GM21717 (cell line): ENCODE measurements around the gene RNF38.
"Not testable (repeated sequence)": the region's sequence is repeated elsewhere in the genome, so short reads cannot be mapped to it uniquely, and the experiment has no call there.

Source experiments
- ATAC-seq: cut with Tn5 transposase; IDR thresholded peaks from one replicate; pipeline ENCODE4 v1.9.1; 2021; ENCODE audit warnings: mild to moderate bottlenecking, moderate library complexity; ENCODE audit not compliant: unreplicated experiment

RNF38 gene

DNA sequence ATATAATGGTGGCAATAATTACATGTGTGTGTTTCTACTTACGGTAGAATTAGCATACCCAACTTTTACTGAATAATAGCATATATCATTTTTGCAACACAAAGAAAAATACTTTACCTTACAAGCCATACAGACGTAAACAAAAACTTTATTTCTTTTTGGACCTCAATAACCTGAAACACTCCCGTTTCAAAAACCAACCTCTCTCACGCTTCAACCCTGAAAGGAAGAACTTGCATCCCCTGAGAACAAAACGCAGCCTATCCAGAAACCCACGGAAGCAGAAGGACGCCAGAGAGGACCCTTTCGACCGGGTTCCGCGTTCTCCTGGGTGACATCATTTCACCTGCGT lies at the start of gene RNF38:
Gene RNF38 (minus strand): TSS at position 290 of the 352 bp plus-strand sequence. CDS start 161 bp downstream, at position 129.
- no peak for ATAC-seq

DNA sequence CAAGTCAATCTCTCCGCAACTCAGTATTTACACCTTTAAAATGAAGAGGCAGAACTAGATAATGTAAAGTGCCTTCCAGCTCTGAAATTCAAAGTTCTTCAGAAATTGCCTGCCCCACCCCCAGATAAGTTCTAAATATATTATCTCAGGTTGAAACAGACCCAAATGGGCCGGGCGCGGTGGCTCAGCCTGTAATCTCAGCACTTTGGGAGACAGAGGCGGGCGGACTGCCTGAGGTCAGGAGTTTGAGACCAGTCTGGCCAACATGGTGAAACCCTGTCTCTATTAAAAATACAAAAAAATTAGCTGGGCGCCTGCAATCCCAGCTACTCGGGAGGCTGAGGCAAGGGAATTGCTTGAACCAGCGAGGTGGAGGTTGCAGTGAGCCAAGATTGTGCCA lies 48.5 kb upstream of the RNF38 start:
- ATAC-seq = not testable (repeated sequence)

DNA sequence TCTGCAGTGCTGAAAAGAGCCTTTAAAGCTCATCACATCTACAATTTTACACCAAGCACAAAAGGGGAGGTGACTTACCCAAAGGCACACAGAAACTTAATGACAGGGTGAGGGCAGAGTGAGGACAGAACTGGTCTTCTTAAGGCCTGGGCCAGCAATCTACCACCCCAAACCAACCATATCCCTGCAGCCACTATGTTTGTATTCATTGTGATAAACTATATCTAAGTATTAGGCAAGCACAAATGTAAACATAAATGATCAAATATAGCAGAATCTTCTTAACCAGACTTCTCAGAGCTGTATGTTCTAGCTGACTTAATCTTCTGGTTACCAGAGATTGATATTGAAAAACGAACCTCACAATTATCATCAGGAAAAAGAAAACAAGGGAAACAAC lies 47.9 kb upstream of the RNF38 start:
- ATAC-seq = no peak

DNA sequence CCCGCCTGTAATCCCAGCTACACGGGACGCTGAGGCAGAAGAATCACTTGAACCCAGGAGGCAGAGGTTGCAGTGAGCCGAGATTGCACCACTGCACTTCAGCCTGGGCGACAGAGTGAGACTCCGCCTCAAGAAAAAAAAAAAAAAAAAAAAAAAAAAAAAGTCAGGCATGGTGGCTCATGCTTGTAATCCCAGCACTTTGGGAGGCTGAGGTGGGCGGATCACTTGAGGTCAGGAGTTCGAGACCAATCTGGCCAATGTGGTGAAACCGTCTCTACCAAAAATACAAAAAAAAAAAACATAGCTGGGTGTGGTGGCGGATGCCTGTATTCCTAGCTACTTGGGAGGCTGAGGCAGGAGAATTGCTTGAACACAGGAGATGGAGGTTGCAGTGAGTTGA lies 46.6 kb upstream of the RNF38 start:
- not testable (repeated sequence) for ATAC-seq

DNA sequence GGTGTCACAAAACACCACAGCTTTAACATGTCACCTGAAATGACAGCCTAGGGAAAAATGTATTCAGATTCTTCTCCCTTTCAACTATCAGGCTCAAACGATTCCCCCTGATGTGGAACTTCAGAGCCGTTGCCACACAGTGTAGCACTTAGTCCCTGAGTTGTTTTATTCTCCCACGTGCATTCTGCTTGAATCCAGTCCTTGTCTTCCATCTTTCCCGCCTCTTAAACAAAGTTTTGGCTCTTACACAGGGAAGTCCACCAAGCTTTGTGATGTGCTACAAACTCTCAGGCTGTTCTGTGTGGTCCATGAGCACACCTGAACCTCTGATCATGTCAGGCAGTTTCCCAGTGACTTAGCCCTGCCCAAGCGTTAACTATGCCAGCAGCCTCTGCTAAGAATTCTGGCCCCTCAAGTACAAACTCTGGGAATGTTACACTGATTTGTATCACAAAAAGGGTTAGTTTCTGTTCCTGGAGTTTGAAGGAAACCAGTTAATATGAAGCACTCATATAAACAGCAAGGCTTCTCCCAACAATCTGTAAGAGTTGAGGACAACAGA lies 45.8 kb upstream of the RNF38 start:
- ATAC-seq = no peak

DNA sequence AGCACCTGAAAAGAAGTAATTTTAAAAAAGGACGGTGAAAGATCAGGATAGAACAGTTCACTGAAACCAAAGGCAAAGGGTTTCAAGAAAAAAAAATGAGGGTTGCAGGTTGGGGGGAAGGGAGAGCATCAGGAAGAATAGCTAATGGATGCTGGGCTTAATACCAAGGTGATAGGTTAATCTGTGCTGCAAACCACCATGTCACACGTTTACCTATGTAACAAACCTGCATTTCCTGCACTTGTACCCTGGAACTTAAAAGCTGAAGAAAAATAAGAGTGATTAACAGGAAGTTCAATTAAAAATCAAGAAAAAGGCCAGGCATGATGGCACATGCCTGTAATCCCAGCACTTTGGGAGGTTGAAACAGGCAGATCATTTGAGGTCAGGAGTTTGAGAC lies 44.1 kb upstream of the RNF38 start:
- no peak for ATAC-seq

DNA sequence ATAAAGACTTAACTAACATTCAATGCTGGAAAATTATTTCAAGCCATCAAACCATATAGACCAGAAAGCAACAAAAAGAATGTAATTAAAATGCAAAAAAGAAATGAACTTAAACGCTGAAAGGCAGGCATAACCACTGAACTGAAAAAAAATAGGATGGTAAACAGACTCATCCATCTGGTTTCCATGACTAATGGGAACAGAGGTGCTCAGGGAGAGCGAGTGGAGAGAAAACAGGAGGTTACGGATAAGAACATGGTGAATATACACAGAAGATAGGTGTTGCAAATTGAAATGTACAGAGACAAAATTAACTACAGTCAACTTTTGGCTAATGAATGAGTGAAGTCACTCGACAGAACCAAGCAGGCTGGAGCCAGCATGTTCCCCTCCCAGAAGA lies 43.5 kb upstream of the RNF38 start:
- ATAC-seq = no peak

DNA sequence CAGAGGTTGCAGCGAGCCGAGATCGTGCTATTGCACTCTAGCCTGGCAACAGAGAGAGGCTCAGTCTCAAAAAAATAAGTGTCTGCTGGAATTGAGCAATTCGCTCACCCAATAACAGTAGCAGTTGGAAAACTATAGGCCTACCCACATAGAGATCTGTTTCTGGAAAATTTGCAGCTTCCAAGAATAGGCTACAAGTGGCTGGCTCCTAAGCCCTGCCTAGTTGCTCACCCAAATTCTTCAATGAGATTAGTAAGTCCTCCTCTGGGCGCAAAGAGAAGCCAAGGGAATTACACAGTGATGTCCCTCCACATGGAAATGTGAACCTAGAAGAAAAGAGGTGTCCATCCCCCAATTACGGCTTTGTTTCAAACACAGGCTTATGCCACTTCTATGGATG lies 42.6 kb upstream of the RNF38 start:
- no peak for ATAC-seq

DNA sequence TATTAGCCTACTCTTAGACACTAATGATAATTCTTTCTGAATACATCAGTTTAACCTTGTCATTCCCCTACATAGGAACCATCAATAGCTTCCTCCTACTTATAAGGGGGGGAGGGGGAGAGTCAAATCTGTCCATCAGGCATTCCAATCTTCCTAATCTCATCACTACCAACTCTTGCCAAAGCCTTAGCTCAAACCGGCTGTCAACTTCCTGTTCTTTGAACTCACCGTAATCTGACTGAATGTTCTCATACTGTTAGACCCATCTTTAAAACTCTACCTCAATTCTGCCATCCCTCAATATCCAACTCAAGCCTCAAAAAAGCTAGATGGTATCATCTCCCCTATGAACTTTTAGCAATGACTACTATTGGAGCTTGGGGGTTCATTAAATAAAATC lies 41.9 kb upstream of the RNF38 start:
- ATAC-seq = no peak

DNA sequence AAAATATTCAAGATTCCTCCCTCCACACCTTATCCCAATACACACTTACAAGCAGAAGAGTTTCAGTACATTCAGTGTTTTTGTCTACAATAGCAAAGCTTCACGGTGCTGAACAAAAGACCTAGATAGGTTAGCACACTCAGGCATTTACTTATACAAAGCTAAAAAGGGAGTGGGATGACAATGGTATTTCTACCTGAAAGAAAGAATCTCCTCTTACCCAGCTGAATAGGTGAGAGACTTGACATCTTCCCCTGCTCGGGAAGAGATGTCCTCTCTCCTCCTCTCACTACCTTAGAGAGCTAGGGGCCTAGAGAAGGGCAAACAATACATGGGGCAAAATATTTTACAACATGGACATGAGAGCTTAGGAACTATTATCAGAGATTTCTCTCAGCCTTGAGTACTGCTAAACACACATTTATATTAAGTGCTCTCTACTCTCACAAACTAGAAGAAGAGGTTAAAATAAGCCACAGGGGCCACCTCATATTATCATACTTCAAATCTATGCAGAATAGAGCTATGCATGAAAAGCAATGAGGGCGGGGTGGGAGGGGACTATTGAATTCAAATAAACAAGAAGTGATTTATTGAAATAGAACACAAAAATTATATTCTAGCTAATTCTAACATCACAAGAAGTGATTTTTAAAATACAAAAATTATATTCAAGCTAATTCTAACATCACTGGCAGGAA lies 38.6 kb upstream of the RNF38 start:
- ATAC-seq = no peak

DNA sequence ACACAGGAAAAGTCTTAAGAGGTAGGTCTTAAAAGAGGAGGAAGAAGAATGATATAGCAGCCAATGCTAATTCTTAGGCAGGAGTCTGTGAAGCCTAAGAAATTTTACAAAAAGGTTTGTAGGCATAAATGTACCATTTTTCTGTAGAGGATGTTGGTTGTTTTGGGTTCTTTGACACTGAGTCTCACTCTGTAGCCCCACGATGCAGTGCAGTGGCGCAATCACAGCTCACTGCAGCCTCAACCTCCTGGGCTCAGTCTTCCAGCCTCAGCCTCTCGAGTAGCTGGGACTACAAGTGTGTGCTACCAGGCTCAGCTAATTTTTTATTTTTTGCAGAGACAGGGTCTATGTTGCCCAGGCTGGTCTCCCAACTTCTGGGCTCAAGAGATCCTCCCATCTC lies 37.7 kb upstream of the RNF38 start:
- ATAC-seq = no peak

DNA sequence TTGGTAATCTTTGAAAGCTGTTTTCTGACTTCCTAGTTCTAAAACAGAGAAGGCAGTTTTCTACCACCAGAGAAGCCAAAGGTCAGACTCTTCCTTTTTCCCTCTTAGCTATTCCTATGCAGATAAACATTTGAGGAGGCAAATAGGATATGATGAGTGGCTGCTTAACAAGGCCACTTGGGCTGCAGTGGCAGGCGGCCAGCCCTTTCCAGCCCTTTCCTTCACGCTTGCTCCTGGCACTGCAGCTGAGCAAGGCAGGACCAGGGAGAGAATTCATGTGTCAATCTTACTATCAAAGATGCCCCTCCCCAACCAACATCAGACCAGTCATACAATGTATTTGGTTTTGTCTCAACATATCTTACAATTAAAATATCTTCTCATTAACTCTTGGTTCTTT lies 36.8 kb upstream of the RNF38 start:
- ATAC-seq = no peak

DNA sequence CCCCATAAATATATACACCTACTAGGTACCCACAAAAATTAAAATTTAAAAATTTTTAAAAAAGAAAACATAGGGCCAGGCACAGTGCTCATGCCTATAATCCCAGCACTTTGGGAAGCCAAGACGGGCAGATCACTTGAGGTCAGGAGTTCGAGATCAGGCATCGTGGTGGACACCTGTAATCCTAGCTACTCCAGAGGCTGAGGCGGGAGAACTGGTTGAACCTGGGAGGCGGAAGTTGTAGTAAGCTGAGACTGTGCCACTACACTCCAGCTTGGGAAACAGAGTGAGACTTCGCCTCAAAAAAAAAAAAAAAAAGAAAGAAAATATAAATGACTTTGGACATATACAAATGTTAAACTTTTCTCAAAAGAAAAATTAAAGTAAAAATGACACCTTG lies 33.3 kb upstream of the RNF38 start:
- no peak for ATAC-seq

DNA sequence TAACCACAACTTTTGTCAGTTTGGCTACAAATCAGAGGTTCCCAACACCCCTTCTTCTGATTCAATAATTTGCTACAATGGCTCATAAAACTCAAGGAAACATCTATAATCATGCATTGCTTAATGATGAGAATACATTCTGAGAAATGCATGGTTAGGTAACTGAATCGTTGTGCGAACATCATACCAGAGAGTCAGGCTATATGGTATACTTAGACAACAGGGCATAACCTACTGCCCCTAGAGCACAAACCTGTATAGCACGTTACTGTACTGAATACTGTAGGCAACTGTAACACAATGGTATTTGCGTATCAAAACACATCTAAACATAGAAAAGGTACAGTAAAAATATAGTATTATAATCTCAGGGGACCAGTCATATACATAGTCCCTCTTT lies 31.0 kb upstream of the RNF38 start:
- ATAC-seq = no peak

DNA sequence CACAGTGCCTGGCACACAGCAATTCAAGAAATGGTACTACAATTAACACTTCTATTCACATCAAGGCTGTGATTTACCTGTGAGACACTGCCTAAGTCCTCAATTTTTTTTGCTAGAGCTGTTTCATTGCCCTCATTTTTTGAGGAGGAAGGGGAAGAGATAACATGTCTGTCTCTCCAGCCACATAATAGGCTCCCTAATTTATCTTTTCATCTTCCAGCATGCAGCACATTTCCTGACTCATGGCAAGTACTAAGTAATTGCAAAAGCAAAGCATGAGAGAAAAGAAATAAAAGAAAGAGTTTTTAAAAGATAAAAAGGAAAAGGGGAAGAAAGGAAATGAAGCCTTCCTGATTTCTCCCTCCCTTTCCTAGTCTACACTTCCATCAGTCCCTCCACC lies 26.9 kb upstream of the RNF38 start:
- no peak for ATAC-seq

DNA sequence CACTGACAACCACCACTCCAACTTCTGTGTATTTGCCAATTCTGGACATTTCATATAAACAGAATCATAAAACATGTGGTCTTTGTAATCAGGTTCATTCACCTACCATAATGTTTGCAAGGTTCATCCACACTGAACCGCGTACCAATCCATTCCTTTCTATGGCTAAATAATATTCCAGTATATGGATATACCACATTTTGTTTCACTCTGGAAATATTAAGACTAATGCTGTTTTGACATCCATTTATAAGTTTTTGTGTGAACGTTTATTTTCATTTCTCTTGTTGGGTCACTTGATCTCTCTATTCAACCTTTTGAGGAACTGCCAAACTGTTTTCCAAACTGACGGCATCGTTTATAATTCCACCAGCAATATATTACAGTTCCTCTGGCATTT lies 26.3 kb upstream of the RNF38 start:
- no peak for ATAC-seq

DNA sequence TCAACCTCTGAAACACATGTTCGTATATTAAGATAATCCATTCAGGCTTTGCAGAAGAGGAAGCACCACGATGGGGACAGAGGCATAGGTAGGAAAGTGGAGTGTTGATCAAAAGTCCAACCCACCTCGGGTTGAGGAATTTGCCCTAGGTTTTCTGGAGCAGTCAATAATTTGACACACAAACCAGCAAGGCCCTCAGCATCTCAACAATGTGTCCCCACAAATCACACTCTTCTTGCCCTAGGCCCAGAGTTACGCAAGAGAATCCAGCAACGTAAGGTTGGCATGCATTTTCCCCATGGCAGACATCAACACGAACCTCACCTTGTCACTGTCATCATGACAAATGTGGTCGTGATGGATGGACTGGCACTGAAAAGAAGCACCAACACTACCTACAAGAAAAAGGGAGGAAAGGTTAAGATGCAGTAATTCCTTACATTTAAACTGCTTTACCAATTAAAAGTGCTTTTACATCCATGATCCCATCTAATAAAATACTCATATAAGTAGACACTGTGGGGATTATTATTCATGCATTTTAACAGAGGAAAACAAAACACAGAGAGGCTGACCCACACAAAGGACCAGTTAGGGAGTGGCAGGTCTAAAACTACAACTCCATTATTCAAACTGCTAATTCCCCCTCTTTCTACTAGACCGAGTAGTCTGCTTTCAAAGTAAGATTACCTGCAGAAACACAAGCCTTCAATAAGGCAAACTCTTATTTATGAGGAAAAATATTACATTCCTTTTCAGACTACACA lies 24.4 kb upstream of the RNF38 start:
- no peak for ATAC-seq

DNA sequence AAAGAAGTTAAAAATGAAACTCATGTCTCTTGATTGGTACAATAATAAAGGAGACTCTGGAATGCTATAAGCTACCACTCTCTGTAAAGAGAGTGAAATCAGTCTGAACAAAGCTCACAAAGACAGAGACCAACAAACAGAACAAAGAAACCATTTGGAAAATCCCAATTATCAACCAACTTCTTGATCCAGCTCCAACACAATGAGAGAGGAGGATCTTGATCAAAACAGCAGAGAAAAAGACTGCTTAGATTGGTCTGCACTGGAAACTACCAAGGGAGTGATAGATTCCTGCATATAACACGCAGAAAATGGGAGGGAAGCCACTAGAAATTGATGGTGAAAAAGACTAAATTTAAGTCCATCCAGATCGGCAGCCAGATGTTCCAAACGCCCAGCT lies 23.1 kb upstream of the RNF38 start:
- ATAC-seq = no peak

DNA sequence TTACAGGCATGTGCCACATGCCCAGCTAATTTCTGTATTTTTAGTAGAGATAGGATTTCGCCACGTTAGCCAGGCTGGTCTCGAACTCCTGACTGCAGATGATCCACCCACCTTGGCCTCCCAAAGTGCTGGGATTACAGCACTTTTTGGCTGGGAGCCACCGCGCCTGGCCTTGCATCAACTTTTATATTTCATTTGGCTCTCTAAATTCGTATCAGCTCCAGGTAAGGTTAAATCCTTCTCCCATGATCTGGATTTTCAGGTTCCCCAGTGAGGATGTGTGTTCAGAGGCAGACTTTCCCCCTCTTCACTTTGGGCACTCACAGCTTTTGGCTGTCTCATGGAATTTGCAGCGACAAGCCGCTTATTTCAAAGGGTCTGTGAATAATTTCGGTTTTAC lies 16.8 kb upstream of the RNF38 start:
- ATAC-seq = no peak

DNA sequence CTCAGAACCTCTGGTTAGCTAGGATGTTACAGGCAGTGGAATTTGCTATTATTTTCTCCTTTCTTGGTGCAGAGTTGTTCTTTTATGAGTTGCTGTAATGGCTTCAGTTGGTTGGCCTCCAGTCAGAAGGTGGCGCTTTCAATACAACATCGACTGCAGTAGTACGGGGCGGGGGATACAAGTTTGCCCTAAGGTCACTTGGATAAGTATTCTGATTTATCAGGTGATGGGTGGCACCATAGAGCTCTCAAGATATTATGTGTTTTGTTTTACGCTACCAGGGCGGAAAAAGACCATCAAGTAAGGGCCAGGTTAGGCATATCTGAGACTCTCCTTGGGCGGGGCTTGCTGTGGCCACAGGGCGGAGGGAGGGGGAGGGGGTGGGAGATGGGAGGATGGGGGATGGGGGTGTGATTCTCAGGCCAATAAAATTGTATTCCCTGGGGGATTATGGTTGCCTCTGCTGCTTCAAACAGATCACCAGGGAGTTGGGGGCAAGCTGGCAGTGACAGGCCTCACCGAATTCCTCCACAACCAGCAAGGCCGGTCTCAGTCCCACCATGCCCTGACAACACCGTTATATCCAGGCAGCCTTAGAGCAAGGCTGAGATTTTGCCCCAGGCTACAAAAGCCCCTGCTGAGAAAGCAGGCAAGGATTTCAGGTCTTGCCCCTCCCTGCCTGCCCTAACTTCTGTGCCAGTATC lies 15.9 kb upstream of the RNF38 start:
- ATAC-seq = no peak

DNA sequence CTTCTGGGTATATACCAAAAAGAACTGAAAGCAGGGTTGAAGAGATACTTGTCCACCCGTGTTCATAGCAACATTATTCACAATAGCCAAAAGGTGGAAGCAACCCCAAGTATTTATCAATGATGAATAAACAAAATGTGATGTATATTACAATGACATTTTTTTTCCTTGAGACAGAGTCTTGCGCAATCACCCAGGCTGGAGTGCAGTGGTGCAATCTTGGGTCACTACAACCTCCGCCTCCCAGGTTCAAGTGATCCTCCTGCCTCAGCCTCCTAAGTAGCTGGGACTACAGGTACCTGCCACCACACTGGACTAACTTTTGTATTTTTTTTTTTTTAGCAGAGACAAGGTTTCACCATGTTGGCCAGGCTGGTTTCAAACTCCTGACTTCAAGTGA lies 11.3 kb upstream of the RNF38 start:
- ATAC-seq = not testable (repeated sequence)

DNA sequence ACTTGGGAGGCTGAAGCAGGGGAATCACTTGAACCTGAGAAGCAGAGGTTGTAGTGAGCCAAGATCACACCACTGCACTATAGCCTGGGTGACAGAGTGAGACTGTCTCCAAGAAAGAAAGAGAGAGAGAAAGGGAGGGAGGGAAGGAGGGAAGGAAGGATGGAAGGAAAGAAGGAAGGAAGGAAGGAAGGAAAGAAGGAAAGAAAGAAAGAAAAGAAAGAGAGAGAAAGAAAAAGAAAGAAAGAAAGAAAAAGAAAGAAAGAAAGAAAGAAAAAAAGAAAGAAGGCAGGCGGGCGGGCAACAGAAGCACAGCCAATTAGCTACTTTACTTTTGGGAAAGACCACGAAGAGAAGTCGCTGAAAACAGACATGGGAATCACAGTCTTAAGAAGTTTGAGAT lies 9.0 kb upstream of the RNF38 start:
- ATAC-seq = not testable (repeated sequence)
